Measurements from ENCODE around the gene KRT86. TPM values are rescaled to one million over a fixed set of nuclear protein-coding genes. Genes with fewer than 3 reads are reported as not detected.

The KRT86 gene
- not detected for total RNA-seq
- long read RNA-seq: 0 reads

DNA sequence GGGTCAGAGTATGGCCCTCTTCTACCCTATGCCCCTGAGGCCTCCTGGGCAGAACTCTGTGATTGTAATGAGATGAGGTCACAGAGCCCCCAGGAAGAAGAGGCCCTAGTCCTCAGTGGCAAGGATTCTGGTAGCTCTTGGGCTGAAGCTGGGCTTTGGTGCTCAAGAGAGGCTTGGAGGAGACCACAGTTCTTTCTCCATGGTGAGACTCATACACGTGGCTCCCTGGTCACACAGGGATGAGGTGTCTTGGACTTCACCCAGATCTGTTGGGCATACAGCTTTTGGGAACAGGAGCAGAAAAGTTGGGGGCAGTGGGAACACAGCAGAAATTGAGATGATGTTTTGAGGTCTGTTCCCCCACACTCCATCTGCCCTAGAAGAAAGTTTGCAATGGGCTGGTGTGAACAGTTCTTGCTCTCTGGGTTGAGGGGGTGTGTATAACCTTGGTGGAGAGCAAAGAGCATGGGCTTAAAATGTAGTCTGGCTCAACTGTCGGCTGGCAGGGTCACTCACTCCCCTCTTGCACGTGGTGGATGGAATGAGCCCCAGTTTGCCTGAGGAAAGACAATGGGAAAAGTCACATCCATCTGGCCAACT is at the start of gene KRT86:
KRT86 (plus strand) TSS at position 125 of the 600 bp plus-strand sequence. CDS start 27,272 bp downstream, outside the sequence.
- ATAC-seq (no peak), DNase-seq (no peak)
- intact Hi-C loops (cut with DNase I): loop anchor here in 1 of 2 donors (10.0 kb wide), 1 partner anchor 60 kb away; no protein-coding TSS in a partner anchor

GRCh38 chr12:52225752-52226151 is 48.7 kb upstream of the KRT86 start:
- ATAC-seq: no peak
- no peak for DNase-seq
- intact Hi-C loops (cut with DNase I): no loop called here

DNA sequence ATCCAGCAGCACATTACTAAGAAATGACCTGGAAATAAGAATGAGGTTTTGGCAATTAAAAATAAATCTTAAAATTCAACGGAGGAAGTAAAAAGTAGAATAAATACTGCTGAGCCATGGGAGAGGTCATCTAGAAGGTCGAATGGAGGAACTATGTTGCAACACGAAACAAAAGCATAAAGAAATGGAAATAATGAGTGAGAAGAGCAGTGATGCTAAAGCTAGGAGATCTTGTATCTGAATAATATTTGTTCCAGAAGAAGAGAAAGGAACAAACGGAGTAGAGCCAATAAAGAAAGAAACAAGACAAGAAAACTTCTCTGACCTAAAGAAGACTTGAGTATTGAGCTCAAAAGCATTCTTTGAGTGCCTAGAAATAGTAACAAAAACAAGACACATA is 48.0 kb upstream of the KRT86 start:
- DNase-seq: no peak
- ATAC-seq: no peak
- intact Hi-C loops (cut with DNase I): no loop called here

GRCh38 chr12:52227606-52228166 is 46.8 kb upstream of the KRT86 start:
- intact Hi-C loops (cut with DNase I): no loop called here
- ATAC-seq (no peak), DNase-seq (no peak)

DNA sequence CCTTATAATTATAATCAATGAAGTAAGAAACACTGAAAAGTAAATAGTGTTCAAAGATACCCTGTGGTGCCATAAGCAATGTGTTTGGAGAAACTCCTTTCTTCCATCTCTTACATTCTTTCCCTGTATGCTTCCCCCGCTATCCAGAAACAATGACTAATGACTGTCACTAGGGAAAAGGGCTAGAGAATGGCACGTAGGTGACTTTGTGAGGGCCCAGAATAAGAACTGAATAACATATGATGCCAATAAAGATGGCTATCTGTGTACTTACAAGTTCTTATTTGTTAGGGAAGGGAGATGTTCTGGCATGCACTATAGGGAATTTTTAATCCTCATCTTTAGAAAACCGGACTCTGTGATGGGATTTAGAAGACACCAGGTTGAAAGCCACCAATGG is 46.1 kb upstream of the KRT86 start:
- DNase-seq (no peak), ATAC-seq (no peak)
- intact Hi-C loops (cut with DNase I): no loop called here

GRCh38 chr12:52228931-52229330 is 45.5 kb upstream of the KRT86 start:
- intact Hi-C loops (cut with DNase I): no loop called here
- no peak for ATAC-seq
- no peak for DNase-seq

DNA sequence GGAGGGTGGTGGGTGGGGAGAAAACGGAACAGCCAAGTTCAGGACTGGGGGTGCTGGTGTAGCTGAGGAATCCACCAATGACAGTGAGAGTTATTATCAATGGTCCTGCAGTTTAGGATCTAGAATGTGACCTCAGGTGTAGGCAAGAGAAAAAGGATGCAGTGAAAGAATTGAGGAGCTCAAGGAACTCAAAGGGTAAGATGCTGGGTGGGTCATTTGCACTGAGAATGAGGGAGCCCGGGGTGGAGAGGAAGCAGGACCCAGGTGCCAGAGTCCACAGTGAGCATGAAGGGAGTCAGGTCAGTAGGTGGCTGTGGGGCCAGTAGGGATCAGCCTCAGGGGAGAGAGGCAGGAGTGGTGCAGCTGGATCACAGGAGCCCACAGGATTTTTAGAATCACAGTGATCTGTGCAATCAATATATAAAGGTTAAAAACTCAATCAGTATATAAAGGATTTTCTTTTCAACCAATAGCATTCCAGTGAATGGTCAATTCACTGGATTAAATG is 44.6 kb upstream of the KRT86 start:
- ATAC-seq (no peak), DNase-seq (no peak)
- intact Hi-C loops (cut with DNase I): no loop called here

GRCh38 chr12:52230364-52231281 is 43.8 kb upstream of the KRT86 start:
- DNase-seq (no peak), ATAC-seq (peak; percentile 67 to 71)
- intact Hi-C loops (cut with DNase I): no loop called here

GRCh38 chr12:52231305-52232202 is 42.9 kb upstream of the KRT86 start:
- intact Hi-C loops (cut with DNase I): no loop called here
- DNase-seq (no peak), ATAC-seq (no peak)

- ATAC-seq (no peak), DNase-seq (no peak)
- intact Hi-C loops (cut with DNase I): no loop called here
Measured at GRCh38 chr12:52232203-52232673, 42.2 kb upstream of the KRT86 start.

GRCh38 chr12:52232674-52233461 is 41.6 kb upstream of the KRT86 start, which contains the start of gene KRT7:
Gene KRT7, plus strand, starts transcription at chr12:52233243. Its CDS starts 54 bp downstream, at chr12:52233297.
- peak; percentile 9 to 40 for ATAC-seq
- intact Hi-C loops (cut with DNase I): no loop called here
- no peak for DNase-seq

DNA sequence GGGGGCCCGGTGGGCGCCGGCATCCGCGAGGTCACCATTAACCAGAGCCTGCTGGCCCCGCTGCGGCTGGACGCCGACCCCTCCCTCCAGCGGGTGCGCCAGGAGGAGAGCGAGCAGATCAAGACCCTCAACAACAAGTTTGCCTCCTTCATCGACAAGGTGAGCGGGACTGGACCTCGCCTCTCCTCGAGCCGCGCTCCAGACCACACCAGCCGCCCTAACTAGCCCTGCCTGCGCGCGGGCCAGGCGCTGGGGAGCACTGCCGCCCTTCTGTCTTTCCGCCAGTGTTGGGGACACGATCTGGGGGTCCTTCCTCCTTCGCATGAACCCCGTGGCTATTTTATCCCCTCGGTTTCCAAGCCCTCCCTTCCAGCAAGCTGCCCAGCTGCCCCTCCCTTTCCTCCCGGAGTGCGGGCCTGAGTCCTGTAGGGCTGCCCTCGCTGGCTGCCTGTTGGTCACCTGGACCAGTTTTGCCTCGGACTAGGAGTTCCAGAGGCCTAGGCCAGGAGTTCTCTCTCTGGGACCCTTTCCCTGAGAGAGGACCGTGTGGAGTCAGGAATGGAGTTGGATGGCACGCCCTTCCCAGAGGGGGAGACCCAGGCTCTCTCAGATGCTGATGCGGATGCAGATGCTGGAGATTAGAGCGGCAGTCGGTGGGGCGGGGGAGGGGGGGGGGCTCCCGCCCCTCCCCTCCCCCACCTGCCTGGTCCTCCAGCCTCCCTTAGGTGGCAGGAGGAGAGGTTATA is 40.8 kb upstream of the KRT86 start:
- DNase-seq (no peak), ATAC-seq (no peak)
- intact Hi-C loops (cut with DNase I): no loop called here

DNA sequence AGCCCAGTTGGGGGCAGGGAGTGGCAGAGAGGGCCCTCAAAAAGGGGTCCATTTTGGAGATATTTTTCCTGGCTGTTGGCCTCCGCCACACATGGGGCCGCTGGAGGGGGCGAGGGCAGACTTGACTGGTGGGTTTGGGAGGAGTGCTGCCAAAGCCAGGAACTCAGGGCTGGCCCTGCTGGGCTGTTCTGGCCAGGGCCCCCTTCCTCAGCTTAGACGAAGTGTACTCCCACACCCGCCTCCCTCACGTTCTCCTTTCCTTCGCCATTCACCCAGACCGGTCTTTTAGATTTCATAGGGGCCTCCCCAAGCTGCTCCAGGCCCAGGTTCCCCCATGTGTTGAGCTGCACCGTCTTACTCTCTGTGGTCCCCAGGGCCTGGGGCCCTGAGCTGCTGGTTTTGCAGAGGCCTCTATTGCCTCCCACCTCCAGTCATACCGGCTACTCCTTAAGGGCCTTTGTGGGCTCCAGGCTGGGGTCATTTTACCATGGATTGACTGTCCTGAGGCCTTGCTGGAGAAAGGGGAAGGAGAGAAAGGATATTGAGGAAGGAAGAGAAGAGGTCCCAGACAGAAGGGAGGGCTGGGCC is 40.1 kb upstream of the KRT86 start:
- intact Hi-C loops (cut with DNase I): no loop called here
- no peak for DNase-seq
- ATAC-seq: no peak

DNA sequence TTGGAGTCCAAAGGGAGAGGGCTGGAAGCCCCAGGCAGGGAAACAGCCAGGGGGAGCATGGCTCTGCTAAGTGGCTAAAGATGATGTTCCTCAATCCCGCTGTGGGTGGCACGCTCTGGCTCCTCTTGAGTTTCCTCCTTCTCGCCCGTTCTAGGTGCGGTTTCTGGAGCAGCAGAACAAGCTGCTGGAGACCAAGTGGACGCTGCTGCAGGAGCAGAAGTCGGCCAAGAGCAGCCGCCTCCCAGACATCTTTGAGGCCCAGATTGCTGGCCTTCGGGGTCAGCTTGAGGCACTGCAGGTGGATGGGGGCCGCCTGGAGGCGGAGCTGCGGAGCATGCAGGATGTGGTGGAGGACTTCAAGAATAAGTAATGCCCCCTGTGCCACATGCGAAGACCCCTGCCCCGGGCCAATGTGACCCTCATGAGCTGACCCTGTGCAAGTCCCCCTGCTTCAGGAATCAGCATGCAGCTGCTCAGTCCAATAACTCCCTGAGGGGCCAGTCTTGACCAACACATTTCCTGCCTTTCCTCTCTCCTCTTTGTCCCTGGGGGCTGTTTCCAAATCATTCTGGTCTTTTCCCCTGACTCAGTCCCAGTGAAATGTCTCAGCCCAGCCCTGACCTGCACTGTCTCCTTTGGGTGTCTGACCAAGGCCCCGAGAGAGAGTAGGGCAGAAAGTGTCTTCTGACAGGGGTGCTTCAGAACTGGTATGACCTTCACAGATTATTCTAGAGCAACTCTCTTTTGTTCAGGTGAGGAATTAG is 39.3 kb upstream of the KRT86 start:
- intact Hi-C loops (cut with DNase I): no loop called here
- no peak for DNase-seq
- no peak for ATAC-seq

- intact Hi-C loops (cut with DNase I): no loop called here
- ATAC-seq: no peak
- DNase-seq: no peak
Measured at GRCh38 chr12:52235822-52236361, 38.6 kb upstream of the KRT86 start.
